HEK293 (cell line): ENCODE measurements around the gene MUTYH.
A peak's percentile ranks its signal among the peaks of the same experiment; 100 is the strongest.

Source experiments
- EGR2 ChIP-seq: fragments of 450-650 bp; formaldehyde crosslinking; IDR thresholded peaks from 2 replicates; pipeline ENCODE4 v1.5.1; 2016; ENCODE audit warnings: low read depth, missing biosample characterization, missing genetic modification characterization
- IKZF3 ChIP-seq: fragments of 450-650 bp; IDR thresholded peaks from 2 replicates; pipeline ENCODE4 v1.5.0; 2018; ENCODE audit warnings: missing biosample characterization, mild to moderate bottlenecking, missing genetic modification characterization, moderate library complexity
- MYNN ChIP-seq: fragments of 450-650 bp; formaldehyde crosslinking; IDR thresholded peaks from 2 replicates; pipeline ENCODE4 v1.5.1; 2016; ENCODE audit warnings: missing biosample characterization, missing genetic modification characterization, borderline replicate concordance
- MZF1 ChIP-seq: fragments of 450-650 bp; formaldehyde crosslinking; IDR thresholded peaks from 2 replicates; pipeline ENCODE4 v1.5.1; 2017; ENCODE audit warnings: missing biosample characterization, missing genetic modification characterization, borderline replicate concordance
- OSR2 ChIP-seq: fragments of 450-650 bp; formaldehyde crosslinking; IDR thresholded peaks from 2 replicates; pipeline ENCODE4 v1.5.1; 2016; ENCODE audit warnings: missing biosample characterization, missing genetic modification characterization
- TCF7L2 ChIP-seq: IDR thresholded peaks from 2 replicates; pipeline ENCODE4 v1.6.1; 2011; ENCODE audit warnings: low read depth, mild to moderate bottlenecking, inconsistent platforms, low read length, moderate library complexity, borderline replicate concordance
- ZBTB20 ChIP-seq: fragments of 450-650 bp; formaldehyde crosslinking; IDR thresholded peaks from 2 replicates; pipeline ENCODE4 v1.5.1; 2016; ENCODE audit warnings: missing biosample characterization, missing genetic modification characterization
- ZFHX2 ChIP-seq: fragments of 450-650 bp; formaldehyde crosslinking; conservative IDR thresholded peaks from 2 replicates; pipeline ENCODE4 v1.5.1; 2016; ENCODE audit warnings: missing biosample characterization, missing genetic modification characterization
- ZFP37 ChIP-seq: fragments of 450-650 bp; formaldehyde crosslinking; IDR thresholded peaks from 2 replicates; pipeline ENCODE4 v1.5.1; 2016; ENCODE audit warnings: missing biosample characterization, missing genetic modification characterization
- ZFP41 ChIP-seq: fragments of 450-650 bp; formaldehyde crosslinking; IDR thresholded peaks from 2 replicates; pipeline ENCODE4 v1.5.1; 2016; ENCODE audit warnings: missing biosample characterization, missing genetic modification characterization, borderline replicate concordance
- ZNF132 ChIP-seq: fragments of 450-650 bp; formaldehyde crosslinking; IDR thresholded peaks from 2 replicates; pipeline ENCODE4 v1.5.1; 2017; ENCODE audit warnings: missing biosample characterization, missing genetic modification characterization, borderline replicate concordance
- ZNF211 ChIP-seq: fragments of 450-650 bp; formaldehyde crosslinking; IDR thresholded peaks from 2 replicates; pipeline ENCODE4 v1.5.1; 2016; ENCODE audit warnings: low read depth, missing biosample characterization, missing genetic modification characterization
- ZNF23 ChIP-seq: fragments of 450-650 bp; formaldehyde crosslinking; IDR thresholded peaks from 2 replicates; pipeline ENCODE4 v1.5.1; 2016; ENCODE audit warnings: missing biosample characterization, missing genetic modification characterization, borderline replicate concordance
- ZNF37A ChIP-seq: fragments of 450-650 bp; IDR thresholded peaks from 2 replicates; pipeline ENCODE4 v1.5.1; 2018; ENCODE audit warnings: missing biosample characterization, missing genetic modification characterization
- ZNF501 ChIP-seq: fragments of 450-650 bp; formaldehyde crosslinking; IDR thresholded peaks from 2 replicates; pipeline ENCODE4 v1.5.1; 2016; ENCODE audit warnings: missing biosample characterization, missing genetic modification characterization
- ZNF521 ChIP-seq: fragments of 450-650 bp; formaldehyde crosslinking; IDR thresholded peaks from 2 replicates; pipeline ENCODE4 v1.5.1; 2017; ENCODE audit warnings: missing biosample characterization, mild to moderate bottlenecking, missing genetic modification characterization
- ZNF529 ChIP-seq: fragments of 450-650 bp; formaldehyde crosslinking; IDR thresholded peaks from 2 replicates; pipeline ENCODE4 v1.5.1; 2017; ENCODE audit warnings: missing genetic modification characterization, missing biosample characterization; ENCODE audit not compliant: insufficient replicate concordance
- ZNF560 ChIP-seq: fragments of 450-650 bp; formaldehyde crosslinking; IDR thresholded peaks from 2 replicates; pipeline ENCODE4 v1.5.1; 2017; ENCODE audit warnings: missing biosample characterization, missing genetic modification characterization, borderline replicate concordance
- TF ChIP-seq, protein P1 (sequence below): fragments of 450-650 bp; formaldehyde crosslinking; conservative IDR thresholded peaks from 2 replicates; pipeline ENCODE4 v1.5.1; 2016; ENCODE audit warnings: low read depth, missing biosample characterization, missing genetic modification characterization
- TF ChIP-seq, protein P2 (sequence below): fragments of 450-650 bp; formaldehyde crosslinking; IDR thresholded peaks from 2 replicates; pipeline ENCODE4 v1.5.1; 2016; ENCODE audit warnings: missing biosample characterization, missing genetic modification characterization
- TF ChIP-seq, protein P3 (sequence below): fragments of 450-650 bp; formaldehyde crosslinking; IDR thresholded peaks from 2 replicates; pipeline ENCODE4 v1.5.1; 2016; ENCODE audit warnings: missing biosample characterization, missing genetic modification characterization
- TF ChIP-seq, protein P4 (sequence below): fragments of 450-650 bp; formaldehyde crosslinking; IDR thresholded peaks from 2 replicates; pipeline ENCODE4 v1.5.1; 2016; ENCODE audit warnings: missing biosample characterization, missing genetic modification characterization, borderline replicate concordance
- TF ChIP-seq, protein P5 (sequence below): fragments of 450-650 bp; formaldehyde crosslinking; IDR thresholded peaks from 2 replicates; pipeline ENCODE4 v1.5.1; 2016; ENCODE audit warnings: missing biosample characterization, missing genetic modification characterization
- TF ChIP-seq, protein P6 (sequence below): fragments of 450-650 bp; formaldehyde crosslinking; IDR thresholded peaks from 2 replicates; pipeline ENCODE4 v1.5.1; 2016; ENCODE audit warnings: missing biosample characterization, missing genetic modification characterization
- TF ChIP-seq, protein P7 (sequence below): fragments of 450-650 bp; formaldehyde crosslinking; IDR thresholded peaks from 2 replicates; pipeline ENCODE4 v1.5.1; 2017; ENCODE audit warnings: missing biosample characterization, missing genetic modification characterization

Gene MUTYH

DNA sequence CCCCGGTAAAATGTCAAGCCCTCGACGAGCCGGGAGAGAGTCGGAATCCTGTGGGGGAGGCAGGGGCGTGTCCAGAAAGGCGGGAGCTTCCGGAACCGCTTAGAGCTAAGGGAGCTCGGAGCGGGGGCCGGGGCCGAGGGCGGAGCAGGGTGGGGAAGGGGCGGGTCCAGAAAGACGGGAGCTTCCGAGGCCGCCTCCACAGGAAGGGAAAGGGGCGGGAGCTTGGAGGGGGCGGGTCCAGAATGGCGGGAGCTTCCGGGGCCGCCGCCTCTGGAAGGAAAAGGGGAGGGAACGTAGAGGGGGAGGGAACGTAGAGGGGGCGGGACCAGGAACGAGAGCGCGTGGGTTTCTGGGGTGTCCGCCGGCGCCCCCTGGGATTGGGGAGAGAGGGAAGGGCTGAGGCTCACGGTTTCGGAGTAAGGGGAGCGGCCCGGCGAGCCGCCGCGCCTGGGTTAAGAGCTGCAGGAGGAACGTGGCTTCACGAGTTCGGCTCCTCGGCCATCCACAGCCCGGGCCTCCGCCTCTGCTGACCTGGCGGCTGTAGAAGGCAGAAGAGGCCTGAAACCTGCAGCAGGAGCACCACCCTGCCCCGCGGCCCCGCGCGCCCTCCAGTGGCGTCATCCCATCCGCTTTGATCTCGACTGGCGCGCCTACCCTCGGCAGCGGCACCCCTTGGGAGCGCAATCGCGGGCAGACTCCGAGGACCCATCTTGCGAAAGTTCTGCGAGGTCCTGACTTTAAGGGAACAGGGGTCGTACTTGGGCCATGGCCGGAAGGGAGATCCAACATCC is 36.5 kb downstream of the MUTYH start (continued):
- TF ChIP-seq, protein P1, sequence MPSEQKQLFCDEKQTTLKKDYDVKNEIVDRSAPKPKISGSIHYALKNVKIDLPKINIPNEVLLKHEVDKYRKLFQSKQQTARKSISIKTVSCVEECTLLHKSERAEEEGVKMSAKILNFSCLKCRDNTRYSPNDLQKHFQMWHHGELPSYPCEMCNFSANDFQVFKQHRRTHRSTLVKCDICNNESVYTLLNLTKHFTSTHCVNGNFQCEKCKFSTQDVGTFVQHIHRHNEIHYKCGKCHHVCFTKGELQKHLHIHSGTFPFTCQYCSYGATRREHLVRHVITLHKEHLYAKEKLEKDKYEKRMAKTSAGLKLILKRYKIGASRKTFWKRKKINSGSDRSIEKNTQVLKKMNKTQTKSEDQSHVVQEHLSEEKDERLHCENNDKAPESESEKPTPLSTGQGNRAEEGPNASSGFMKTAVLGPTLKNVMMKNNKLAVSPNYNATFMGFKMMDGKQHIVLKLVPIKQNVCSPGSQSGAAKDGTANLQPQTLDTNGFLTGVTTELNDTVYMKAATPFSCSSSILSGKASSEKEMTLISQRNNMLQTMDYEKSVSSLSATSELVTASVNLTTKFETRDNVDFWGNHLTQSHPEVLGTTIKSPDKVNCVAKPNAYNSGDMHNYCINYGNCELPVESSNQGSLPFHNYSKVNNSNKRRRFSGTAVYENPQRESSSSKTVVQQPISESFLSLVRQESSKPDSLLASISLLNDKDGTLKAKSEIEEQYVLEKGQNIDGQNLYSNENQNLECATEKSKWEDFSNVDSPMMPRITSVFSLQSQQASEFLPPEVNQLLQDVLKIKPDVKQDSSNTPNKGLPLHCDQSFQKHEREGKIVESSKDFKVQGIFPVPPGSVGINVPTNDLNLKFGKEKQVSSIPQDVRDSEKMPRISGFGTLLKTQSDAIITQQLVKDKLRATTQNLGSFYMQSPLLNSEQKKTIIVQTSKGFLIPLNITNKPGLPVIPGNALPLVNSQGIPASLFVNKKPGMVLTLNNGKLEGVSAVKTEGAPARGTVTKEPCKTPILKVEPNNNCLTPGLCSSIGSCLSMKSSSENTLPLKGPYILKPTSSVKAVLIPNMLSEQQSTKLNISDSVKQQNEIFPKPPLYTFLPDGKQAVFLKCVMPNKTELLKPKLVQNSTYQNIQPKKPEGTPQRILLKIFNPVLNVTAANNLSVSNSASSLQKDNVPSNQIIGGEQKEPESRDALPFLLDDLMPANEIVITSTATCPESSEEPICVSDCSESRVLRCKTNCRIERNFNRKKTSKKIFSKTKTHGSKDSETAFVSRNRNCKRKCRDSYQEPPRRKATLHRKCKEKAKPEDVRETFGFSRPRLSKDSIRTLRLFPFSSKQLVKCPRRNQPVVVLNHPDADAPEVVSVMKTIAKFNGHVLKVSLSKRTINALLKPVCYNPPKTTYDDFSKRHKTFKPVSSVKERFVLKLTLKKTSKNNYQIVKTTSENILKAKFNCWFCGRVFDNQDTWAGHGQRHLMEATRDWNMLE, result 0 out of 2 replicates have a peak, but pooled peaks have one; percentile 50
- TF ChIP-seq ZNF529 (tag by site-specific recombination) (no peak), ZNF560 (tag by site-specific recombination) (no peak), ZNF132 (no peak), ZFP37 (peak; percentile 92), ZNF211 (no peak), ZNF23 (no peak), OSR2 (tag by site-specific recombination) (peak; percentile 73), MZF1 (tag by site-specific recombination) (peak; percentile 52; the same call in 1 of the 2 replicates), ZBTB20 (tag by site-specific recombination) (peak; percentile 68), ZFHX2 (peak; percentile 88), EGR2 (tag by site-specific recombination) (peak; percentile 87), TCF7L2 (peak; percentile 99), ZFP41 (tag by site-specific recombination) (no peak), ZNF501 (tag by site-specific recombination) (peak; percentile 97), ZNF37A (tag by site-specific recombination) (no peak), MYNN (tag by site-specific recombination) (no peak), ZNF521 (tag by site-specific recombination) (no peak), IKZF3 (tag by site-specific recombination) (peak; percentile 80)
- TF ChIP-seq, protein P2, sequence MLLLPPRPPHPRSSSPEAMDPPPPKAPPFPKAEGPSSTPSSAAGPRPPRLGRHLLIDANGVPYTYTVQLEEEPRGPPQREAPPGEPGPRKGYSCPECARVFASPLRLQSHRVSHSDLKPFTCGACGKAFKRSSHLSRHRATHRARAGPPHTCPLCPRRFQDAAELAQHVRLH, result peak; percentile 95
- TF ChIP-seq, protein P3, sequence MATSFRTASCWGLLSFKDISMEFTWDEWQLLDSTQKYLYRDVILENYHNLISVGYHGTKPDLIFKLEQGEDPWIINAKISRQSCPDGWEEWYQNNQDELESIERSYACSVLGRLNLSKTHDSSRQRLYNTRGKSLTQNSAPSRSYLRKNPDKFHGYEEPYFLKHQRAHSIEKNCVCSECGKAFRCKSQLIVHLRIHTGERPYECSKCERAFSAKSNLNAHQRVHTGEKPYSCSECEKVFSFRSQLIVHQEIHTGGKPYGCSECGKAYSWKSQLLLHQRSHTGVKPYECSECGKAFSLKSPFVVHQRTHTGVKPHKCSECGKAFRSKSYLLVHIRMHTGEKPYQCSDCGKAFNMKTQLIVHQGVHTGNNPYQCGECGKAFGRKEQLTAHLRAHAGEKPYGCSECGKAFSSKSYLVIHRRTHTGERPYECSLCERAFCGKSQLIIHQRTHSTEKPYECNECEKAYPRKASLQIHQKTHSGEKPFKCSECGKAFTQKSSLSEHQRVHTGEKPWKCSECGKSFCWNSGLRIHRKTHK, result no peak
- TF ChIP-seq, protein P4, sequence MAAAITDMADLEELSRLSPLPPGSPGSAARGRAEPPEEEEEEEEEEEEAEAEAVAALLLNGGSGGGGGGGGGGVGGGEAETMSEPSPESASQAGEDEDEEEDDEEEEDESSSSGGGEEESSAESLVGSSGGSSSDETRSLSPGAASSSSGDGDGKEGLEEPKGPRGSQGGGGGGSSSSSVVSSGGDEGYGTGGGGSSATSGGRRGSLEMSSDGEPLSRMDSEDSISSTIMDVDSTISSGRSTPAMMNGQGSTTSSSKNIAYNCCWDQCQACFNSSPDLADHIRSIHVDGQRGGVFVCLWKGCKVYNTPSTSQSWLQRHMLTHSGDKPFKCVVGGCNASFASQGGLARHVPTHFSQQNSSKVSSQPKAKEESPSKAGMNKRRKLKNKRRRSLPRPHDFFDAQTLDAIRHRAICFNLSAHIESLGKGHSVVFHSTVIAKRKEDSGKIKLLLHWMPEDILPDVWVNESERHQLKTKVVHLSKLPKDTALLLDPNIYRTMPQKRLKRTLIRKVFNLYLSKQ (tag by site-specific recombination), result no peak
- TF ChIP-seq, protein P5, sequence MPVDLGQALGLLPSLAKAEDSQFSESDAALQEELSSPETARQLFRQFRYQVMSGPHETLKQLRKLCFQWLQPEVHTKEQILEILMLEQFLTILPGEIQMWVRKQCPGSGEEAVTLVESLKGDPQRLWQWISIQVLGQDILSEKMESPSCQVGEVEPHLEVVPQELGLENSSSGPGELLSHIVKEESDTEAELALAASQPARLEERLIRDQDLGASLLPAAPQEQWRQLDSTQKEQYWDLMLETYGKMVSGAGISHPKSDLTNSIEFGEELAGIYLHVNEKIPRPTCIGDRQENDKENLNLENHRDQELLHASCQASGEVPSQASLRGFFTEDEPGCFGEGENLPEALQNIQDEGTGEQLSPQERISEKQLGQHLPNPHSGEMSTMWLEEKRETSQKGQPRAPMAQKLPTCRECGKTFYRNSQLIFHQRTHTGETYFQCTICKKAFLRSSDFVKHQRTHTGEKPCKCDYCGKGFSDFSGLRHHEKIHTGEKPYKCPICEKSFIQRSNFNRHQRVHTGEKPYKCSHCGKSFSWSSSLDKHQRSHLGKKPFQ (tag by site-specific recombination), result no peak
- TF ChIP-seq, protein P6, sequence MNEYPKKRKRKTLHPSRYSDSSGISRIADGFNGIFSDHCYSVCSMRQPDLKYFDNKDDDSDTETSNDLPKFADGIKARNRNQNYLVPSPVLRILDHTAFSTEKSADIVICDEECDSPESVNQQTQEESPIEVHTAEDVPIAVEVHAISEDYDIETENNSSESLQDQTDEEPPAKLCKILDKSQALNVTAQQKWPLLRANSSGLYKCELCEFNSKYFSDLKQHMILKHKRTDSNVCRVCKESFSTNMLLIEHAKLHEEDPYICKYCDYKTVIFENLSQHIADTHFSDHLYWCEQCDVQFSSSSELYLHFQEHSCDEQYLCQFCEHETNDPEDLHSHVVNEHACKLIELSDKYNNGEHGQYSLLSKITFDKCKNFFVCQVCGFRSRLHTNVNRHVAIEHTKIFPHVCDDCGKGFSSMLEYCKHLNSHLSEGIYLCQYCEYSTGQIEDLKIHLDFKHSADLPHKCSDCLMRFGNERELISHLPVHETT (tag by site-specific recombination), result peak; percentile 76
- TF ChIP-seq, protein P7, sequence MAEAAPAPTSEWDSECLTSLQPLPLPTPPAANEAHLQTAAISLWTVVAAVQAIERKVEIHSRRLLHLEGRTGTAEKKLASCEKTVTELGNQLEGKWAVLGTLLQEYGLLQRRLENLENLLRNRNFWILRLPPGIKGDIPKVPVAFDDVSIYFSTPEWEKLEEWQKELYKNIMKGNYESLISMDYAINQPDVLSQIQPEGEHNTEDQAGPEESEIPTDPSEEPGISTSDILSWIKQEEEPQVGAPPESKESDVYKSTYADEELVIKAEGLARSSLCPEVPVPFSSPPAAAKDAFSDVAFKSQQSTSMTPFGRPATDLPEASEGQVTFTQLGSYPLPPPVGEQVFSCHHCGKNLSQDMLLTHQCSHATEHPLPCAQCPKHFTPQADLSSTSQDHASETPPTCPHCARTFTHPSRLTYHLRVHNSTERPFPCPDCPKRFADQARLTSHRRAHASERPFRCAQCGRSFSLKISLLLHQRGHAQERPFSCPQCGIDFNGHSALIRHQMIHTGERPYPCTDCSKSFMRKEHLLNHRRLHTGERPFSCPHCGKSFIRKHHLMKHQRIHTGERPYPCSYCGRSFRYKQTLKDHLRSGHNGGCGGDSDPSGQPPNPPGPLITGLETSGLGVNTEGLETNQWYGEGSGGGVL (tag by site-specific recombination), result peak; percentile 100
